HepG2 (cell line): ENCODE measurements around the gene METTL26. TPM values are rescaled to one million over a fixed set of nuclear protein-coding genes. Genes with fewer than 3 reads are reported as not detected.

Experiments
- DPF2 ChIP-seq: sonication (generic); formaldehyde crosslinking; IDR thresholded peaks from 2 replicates; pipeline ENCODE4 v1.4.0; 2020; ENCODE audit warnings: mild to moderate bottlenecking, low read depth, missing genetic modification reagents, borderline replicate concordance
- GTF3A ChIP-seq: sonication (generic); formaldehyde crosslinking; conservative IDR thresholded peaks from 2 replicates; pipeline ENCODE4 v1.4.0; 2020; ENCODE audit warnings: mild to moderate bottlenecking, missing genetic modification reagents
- POLR2G ChIP-seq: fragments of 200-400 bp; formaldehyde crosslinking; IDR thresholded peaks from 2 replicates; pipeline ENCODE4 v1.6.1; 2018; ENCODE audit warnings: mild to moderate bottlenecking, low read depth, low read length, moderate library complexity
- TCF7L2 ChIP-seq: IDR thresholded peaks from 2 replicates; pipeline ENCODE4 v1.6.1; 2011; ENCODE audit warnings: mild to moderate bottlenecking, low read depth, low read length, moderate library complexity
- ZNF224 ChIP-seq: sonication (generic); formaldehyde crosslinking; IDR thresholded peaks from 2 replicates; pipeline ENCODE4 v1.5.0; 2020; ENCODE audit warnings: mild to moderate bottlenecking, missing genetic modification reagents
- ZNF256 ChIP-seq: sonication (generic); formaldehyde crosslinking; conservative IDR thresholded peaks from 2 replicates; pipeline ENCODE4 v1.4.0; 2020; ENCODE audit warnings: missing genetic modification reagents
- ZNF282 ChIP-seq: fragments of 450-650 bp; IDR thresholded peaks from 2 replicates; pipeline ENCODE4 v1.6.1; 2018; ENCODE audit not compliant: partially characterized antibody
- ZNF292 ChIP-seq: sonication (generic); formaldehyde crosslinking; IDR thresholded peaks from 2 replicates; pipeline ENCODE4 v1.8.1; 2022; ENCODE audit warnings: mild to moderate bottlenecking, low read depth, missing genetic modification reagents, borderline replicate concordance
- ZNF33A ChIP-seq: sonication (generic); formaldehyde crosslinking; IDR thresholded peaks from 2 replicates; pipeline ENCODE4 v1.5.1; 2020; ENCODE audit warnings: missing genetic modification reagents, mild to moderate bottlenecking, moderate library complexity, borderline replicate concordance
- ZNF460 ChIP-seq: sonication (generic); formaldehyde crosslinking; IDR thresholded peaks from 2 replicates; pipeline ENCODE4 v1.5.1; 2020; ENCODE audit warnings: missing genetic modification reagents, mild to moderate bottlenecking, borderline replicate concordance
- ZNF569 ChIP-seq: sonication (generic); formaldehyde crosslinking; IDR thresholded peaks from 2 replicates; pipeline ENCODE4 v1.5.0; 2020; ENCODE audit warnings: mild to moderate bottlenecking, missing genetic modification reagents, moderate library complexity, borderline replicate concordance
- ZNF775 ChIP-seq: sonication (generic); formaldehyde crosslinking; IDR thresholded peaks from 2 replicates; pipeline ENCODE4 v1.4.0; 2020; ENCODE audit warnings: missing genetic modification reagents, mild to moderate bottlenecking, moderate library complexity, borderline replicate concordance
- ZNF891 ChIP-seq: sonication (generic); formaldehyde crosslinking; IDR thresholded peaks from 2 replicates; pipeline ENCODE4 v1.5.0; 2020; ENCODE audit warnings: mild to moderate bottlenecking, missing genetic modification reagents
- polyA plus RNA-seq, 8 experiments: library from polyadenylated mRNA; depleted of rRNA in 3 of 8; stranded (reverse) in 7 of 8; unstranded in 1 of 8; fragments of >200 nt; fragmentation: Illumina TruSeq in 4 of 8; extraction: Trizol in 4 of 8; gene quantifications; 2 replicates each; pipeline versions ENCODE4 v1.2.1 to v1.2.3, GENCODE V29; 2011 to 2016; ENCODE audit warnings: low read depth in 4 of 8, missing spikeins in 1 of 8, mixed read lengths in 1 of 8; ENCODE audit not compliant: insufficient read depth in 1 of 8
- total RNA-seq, 5 experiments: library from RNA; depleted of rRNA; stranded (reverse); fragments of >200 nt; fragmentation: Illumina TruSeq; extraction: Trizol; gene quantifications; 2 replicates each; pipeline ENCODE4 v1.2.3, GENCODE V29; 2016; ENCODE audit warnings: low read depth in 1 of 5
- TF ChIP-seq, protein P1 (sequence below), 2 experiments: sonication (generic) in 1 of 2; formaldehyde crosslinking in 1 of 2; IDR thresholded peaks; 2 replicates each; pipeline versions ENCODE4 v1.5.1 to v1.6.1; 2011 to 2020; ENCODE audit warnings: borderline replicate concordance in 1 of 2, low read depth in 1 of 2, low read length in 1 of 2, mild to moderate bottlenecking in 1 of 2, missing genetic modification reagents in 1 of 2, moderate library complexity in 1 of 2
- TF ChIP-seq, protein P2 (sequence below): sonication (generic); formaldehyde crosslinking; IDR thresholded peaks from 2 replicates; pipeline ENCODE4 v1.5.1; 2020; ENCODE audit warnings: mild to moderate bottlenecking, missing genetic modification reagents, borderline replicate concordance
- TF ChIP-seq, protein P3 (sequence below): sonication (generic); IDR thresholded peaks from 2 replicates; pipeline ENCODE4 v1.6.1; 2016; ENCODE audit warnings: low read depth, borderline replicate concordance
- TF ChIP-seq, protein P4 (sequence below): sonication (generic); formaldehyde crosslinking; IDR thresholded peaks from 2 replicates; pipeline ENCODE4 v1.4.0; 2020; ENCODE audit warnings: mild to moderate bottlenecking, missing genetic modification reagents

The METTL26 gene
- total and polyA plus RNA-seq, 2 of the 13 experiments (the other 11 are each of a cell fraction or from before 2014, with no cell fraction given) = 65.5 to 70.1 TPM

GRCh38 chr16:610513-611381, 25.4 kb downstream of the METTL26 start (continued):
- TF ChIP-seq, protein P1, sequence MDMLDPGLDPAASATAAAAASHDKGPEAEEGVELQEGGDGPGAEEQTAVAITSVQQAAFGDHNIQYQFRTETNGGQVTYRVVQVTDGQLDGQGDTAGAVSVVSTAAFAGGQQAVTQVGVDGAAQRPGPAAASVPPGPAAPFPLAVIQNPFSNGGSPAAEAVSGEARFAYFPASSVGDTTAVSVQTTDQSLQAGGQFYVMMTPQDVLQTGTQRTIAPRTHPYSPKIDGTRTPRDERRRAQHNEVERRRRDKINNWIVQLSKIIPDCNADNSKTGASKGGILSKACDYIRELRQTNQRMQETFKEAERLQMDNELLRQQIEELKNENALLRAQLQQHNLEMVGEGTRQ (IDR thresholded peaks at IDR 0.05; ENCODE audit: low read depth, low read length) = no peak
- TF ChIP-seq, protein P1 (CRISPR knock-in tag; IDR thresholded peaks at IDR 0.05; ENCODE audit: borderline replicate concordance) = no peak
- TF ChIP-seq GTF3A (CRISPR knock-in tag) = no peak
- no peak for TF ChIP-seq DPF2 (CRISPR knock-in tag)
- TF ChIP-seq POLR2G = no peak
- no peak for TF ChIP-seq ZNF33A (CRISPR knock-in tag)
- TF ChIP-seq ZNF569 (CRISPR knock-in tag) = no peak
- TF ChIP-seq, protein P2, sequence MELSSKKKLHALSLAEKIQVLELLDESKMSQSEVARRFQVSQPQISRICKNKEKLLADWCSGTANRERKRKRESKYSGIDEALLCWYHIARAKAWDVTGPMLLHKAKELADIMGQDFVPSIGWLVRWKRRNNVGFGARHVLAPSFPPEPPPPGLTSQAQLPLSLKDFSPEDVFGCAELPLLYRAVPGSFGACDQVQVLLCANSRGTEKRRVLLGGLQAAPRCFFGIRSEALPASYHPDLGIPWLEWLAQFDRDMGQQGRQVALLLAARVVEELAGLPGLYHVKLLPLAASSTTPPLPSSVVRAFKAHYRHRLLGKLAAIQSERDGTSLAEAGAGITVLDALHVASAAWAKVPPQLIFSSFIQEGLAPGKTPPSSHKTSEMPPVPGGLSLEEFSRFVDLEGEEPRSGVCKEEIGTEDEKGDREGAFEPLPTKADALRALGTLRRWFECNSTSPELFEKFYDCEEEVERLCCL = no peak
- TF ChIP-seq ZNF460 = no peak
- TF ChIP-seq TCF7L2 = no peak
- TF ChIP-seq, protein P3, sequence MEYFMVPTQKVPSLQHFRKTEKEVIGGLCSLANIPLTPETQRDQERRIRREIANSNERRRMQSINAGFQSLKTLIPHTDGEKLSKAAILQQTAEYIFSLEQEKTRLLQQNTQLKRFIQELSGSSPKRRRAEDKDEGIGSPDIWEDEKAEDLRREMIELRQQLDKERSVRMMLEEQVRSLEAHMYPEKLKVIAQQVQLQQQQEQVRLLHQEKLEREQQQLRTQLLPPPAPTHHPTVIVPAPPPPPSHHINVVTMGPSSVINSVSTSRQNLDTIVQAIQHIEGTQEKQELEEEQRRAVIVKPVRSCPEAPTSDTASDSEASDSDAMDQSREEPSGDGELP = no peak; the same call in 1 of the 2 replicates
- no peak for TF ChIP-seq ZNF292 (CRISPR knock-in tag)
- TF ChIP-seq ZNF775 (CRISPR knock-in tag) = no peak
- TF ChIP-seq ZNF256 (CRISPR knock-in tag) = no peak
- TF ChIP-seq ZNF282 = no peak
- TF ChIP-seq ZNF224 (CRISPR knock-in tag) = no peak
- TF ChIP-seq, protein P4, sequence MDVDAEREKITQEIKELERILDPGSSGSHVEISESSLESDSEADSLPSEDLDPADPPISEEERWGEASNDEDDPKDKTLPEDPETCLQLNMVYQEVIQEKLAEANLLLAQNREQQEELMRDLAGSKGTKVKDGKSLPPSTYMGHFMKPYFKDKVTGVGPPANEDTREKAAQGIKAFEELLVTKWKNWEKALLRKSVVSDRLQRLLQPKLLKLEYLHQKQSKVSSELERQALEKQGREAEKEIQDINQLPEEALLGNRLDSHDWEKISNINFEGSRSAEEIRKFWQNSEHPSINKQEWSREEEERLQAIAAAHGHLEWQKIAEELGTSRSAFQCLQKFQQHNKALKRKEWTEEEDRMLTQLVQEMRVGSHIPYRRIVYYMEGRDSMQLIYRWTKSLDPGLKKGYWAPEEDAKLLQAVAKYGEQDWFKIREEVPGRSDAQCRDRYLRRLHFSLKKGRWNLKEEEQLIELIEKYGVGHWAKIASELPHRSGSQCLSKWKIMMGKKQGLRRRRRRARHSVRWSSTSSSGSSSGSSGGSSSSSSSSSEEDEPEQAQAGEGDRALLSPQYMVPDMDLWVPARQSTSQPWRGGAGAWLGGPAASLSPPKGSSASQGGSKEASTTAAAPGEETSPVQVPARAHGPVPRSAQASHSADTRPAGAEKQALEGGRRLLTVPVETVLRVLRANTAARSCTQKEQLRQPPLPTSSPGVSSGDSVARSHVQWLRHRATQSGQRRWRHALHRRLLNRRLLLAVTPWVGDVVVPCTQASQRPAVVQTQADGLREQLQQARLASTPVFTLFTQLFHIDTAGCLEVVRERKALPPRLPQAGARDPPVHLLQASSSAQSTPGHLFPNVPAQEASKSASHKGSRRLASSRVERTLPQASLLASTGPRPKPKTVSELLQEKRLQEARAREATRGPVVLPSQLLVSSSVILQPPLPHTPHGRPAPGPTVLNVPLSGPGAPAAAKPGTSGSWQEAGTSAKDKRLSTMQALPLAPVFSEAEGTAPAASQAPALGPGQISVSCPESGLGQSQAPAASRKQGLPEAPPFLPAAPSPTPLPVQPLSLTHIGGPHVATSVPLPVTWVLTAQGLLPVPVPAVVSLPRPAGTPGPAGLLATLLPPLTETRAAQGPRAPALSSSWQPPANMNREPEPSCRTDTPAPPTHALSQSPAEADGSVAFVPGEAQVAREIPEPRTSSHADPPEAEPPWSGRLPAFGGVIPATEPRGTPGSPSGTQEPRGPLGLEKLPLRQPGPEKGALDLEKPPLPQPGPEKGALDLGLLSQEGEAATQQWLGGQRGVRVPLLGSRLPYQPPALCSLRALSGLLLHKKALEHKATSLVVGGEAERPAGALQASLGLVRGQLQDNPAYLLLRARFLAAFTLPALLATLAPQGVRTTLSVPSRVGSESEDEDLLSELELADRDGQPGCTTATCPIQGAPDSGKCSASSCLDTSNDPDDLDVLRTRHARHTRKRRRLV (CRISPR knock-in tag) = no peak
- TF ChIP-seq ZNF891 = no peak
